NB4 (cell line): ENCODE measurements around the gene CALD1.

Experiments used
- CTCF ChIP-seq: IDR thresholded peaks from one replicate; pipeline ENCODE4 v1.5.1; 2012; ENCODE audit warnings: low read depth, low read length
- MAX ChIP-seq: IDR thresholded peaks from 2 replicates; pipeline ENCODE4 v1.6.1; 2011; ENCODE audit warnings: low read depth, low read length
- POLR2A ChIP-seq: IDR thresholded peaks from 2 replicates; pipeline ENCODE4 v1.6.1; 2011; ENCODE audit warnings: mild to moderate bottlenecking; ENCODE audit not compliant: insufficient read length; ENCODE audit errors: extremely low read depth

- TF ChIP-seq CTCF = no peak
- no peak for TF ChIP-seq POLR2A
- TF ChIP-seq MAX = no peak
These were observed 161.3 kb downstream of the CALD1 start for GRCh38 chr7:134940729-134941128.
